Activated CD4-positive, CD25-positive, alpha-beta regulatory T cell treated with anti-CD3 and anti-CD28 coated beads, Interleukin-2, amount 50 U/mL, for 24 hours (primary cell): ENCODE data around the gene TDRD1.
A peak's percentile ranks its signal among the peaks of the same experiment; 100 is the strongest.

ENCODE experiments used
- ATAC-seq, 2 donors: fragments of 150-1000 bp; cut with Tn5 transposase; one replicate each; pipeline ENCODE4 v1.10.0; 2021; ENCODE audit warnings: mild to moderate bottlenecking in 1 of 2, moderate library complexity in 1 of 2

TDRD1 gene

DNA sequence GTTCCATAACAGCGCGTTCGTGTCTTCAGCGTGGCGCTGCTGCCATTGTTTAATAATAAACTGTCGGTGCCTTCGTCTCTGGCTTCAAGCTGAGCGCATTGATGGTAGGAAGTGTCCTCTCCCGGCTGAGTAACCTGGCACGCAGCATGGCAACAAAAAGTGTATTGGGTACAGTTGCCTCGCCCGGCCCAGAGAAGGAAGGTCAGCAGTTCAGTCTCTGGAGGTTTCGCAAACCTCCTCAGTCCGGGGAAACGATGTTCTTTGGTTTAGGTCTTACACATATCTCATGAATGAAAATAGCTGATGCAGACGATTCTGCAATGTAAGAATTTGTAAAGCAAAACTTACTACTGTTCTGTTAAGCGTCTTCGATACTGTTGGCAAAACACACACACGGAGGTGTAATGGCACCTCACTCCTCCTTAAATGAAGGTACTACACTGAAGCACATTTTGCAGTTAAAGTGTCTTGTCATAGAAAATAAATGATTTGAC is 4.4 kb upstream of the TDRD1 start:
- ATAC-seq: no peak

DNA sequence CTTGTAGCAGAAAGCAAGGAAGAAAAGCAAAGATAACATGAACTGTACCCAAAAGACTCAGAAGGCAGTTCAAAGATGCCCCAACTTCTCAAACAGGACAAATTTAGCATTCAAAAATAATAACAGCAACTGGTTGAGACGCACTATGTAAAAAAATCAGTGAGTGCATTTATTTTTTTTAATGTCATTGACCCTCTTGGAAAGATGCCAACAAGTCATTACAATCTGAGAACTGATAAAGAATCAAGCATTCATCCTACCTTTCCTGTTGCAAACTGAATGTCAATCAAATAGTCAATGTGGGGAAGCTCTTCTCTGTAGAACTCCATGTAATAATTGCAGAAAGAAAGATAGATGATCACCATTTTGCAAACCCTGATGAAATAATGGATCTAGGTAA is 3.5 kb upstream of the TDRD1 start:
- ATAC-seq: no peak

DNA sequence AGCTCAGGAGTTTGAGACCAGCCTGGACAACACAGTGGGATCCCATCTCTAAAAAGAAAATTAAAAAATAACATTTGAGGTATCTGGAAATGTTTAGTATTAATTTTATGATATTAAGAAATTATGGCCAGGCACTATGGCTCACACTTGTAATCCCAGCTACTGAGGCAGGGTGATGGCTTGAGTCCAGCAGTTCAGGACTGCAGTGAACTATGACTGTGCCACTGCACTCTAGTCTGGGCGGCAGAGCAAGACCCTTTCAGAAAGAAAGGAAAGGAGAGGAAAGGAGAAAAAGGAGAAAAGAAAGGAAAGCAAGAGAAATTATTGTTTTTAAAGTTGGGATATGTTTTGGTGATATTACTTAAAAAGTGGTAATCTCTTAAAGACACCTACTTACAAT is 2.6 kb upstream of the TDRD1 start:
- ATAC-seq: no peak

DNA sequence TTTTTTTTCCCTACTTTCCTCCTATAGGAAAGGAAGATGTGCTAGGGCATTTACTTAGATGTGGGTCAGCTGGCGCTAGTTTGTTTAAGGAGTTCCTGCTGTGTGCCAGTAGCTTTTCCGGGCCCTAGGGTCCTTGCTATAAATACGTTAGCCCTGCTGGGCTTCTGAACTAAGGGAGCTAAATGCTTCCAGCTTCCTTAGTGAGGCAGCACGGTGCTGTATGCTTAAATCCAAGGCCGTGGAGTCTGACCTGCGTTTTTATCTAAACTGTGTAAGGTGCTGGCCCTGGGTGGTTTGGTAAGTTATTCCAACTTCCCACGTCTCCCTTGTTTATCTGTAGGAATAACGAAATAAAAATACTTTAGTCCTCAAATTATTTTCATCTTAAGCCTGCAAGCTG is 594 bp downstream of the TDRD1 start:
- ATAC-seq: no peak

DNA sequence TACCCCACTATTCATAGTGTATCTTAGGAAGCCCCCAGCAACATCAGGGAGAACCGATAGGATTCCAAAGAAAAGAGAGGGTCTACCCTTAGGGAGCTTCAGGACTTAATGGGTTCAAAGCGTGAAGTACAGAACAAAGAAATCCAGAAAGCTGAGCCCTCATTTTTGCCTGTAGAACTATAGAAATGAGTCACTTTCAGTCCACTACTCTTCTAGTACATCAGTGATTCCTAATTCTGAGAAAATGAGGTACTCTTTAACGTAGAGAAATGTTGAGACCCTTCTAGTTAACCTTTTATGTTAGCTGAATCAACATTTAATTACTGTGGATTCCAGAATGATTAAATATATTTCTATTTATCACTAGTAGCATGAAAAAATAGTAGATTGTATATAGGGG is 1.8 kb downstream of the TDRD1 start:
- ATAC-seq: no peak

DNA sequence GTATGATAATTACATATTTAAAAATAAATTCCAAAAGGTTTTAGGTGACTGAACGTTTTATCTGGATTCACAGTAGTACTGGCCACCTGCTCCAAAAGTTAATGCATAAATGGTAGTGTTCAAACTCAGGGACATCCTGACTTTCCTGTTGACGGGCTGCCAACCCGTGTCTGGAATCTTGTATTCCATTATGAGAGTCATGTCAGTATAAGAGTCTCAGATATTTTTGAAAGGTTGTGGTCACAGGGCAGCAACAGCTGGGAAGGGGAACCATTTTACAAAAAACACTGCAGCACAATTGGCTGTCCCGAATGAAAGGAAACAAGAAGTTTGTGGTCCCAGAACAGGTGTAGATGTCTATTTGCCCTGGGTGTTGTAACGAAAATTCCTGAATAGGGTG is 2.8 kb downstream of the TDRD1 start:
- ATAC-seq: no peak

DNA sequence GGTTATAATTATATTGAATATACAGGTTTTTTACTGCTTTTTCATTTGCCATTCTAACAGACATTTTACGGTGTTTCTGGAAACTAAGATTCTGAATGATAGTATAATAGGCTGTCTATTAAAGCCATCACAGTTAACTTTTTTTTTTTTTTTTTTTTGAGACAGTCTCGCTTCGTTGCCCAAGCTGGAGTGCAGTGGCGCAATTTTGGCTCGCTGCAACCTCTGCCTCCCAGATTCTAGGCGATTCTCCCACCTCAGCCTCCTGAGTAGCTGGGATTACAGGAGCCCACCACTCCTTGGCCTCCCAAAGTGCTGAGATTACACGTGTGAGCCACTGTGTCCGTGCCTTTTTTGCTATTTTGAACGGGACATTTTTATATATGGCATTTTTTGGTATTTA is 4.4 kb downstream of the TDRD1 start:
- no peak for ATAC-seq

DNA sequence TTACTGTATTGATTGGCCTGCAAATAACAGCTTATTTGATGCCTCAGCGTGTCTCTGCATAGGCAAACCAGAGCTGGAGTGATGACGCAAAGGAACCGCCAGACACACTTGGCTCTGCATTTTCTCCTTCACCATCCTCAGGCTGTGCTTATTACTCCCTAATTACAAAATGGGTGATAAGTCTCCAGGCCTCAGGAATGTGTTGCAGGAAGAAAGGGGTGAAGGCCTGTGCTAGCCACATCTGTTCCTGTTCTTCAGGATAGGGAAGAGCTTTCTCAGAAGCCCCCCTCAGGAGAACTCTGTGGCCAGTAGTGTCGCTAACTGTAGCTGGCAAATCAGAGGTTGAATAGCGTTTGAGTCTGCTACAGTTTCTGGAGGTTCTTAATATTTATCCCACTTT is 5.1 kb downstream of the TDRD1 start:
- no peak for ATAC-seq

DNA sequence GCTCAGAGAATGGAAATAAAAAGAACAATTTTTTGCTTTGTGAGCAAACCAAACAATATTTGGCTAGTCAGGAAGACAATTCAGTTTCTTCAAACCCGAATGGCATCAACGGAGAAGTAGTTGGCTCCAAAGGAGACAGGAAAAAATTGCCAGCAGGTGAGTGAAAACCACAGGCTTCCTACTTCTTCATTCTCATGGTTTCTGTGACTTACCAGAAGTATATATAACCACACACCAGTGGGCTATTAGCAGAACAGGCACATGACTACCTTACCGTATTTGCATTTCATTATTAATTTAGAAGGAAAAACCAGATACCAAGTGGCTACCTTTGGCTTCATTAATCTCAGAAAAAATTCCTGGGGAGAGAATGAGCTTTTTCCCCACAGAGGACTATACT is 8.8 kb downstream of the TDRD1 start:
- no peak for ATAC-seq

DNA sequence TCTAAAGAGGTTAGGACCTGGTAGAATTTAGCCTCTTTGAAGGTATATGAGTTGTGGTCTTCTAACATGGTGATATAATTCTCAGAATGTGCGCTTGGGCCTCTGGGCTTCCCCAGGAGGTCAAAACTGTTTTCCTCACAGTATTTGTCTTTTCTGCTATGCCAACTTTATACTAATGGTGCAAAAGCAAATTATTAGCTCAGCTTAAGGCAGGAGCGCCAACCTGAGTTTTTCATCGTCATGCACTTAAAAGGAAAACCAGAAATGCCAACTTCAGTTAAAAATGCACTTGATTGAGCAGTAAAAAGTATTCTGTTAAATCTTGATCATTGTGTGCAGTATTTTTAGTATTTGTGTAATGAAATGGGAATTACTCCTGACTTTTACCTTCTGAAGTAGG is 9.7 kb downstream of the TDRD1 start:
- no peak for ATAC-seq

DNA sequence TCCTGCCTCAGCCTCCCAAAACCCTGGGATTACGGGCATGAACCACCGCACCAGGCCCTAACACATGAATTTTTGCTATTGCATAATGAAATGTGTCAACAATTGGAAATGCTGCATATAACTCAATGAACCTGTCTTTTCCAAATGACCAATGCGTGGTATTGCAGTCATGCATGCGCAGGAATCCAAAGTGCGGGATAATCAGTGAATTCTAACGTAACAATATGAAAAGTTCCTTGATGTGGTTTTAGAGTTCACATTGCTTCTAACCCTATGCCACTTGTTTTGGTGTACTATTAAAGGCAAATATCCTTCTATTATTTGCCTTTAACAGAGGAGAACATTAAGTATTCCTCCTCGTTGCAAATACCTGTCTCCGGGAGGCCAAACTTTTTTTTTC is 10.5 kb downstream of the TDRD1 start:
- no peak for ATAC-seq

DNA sequence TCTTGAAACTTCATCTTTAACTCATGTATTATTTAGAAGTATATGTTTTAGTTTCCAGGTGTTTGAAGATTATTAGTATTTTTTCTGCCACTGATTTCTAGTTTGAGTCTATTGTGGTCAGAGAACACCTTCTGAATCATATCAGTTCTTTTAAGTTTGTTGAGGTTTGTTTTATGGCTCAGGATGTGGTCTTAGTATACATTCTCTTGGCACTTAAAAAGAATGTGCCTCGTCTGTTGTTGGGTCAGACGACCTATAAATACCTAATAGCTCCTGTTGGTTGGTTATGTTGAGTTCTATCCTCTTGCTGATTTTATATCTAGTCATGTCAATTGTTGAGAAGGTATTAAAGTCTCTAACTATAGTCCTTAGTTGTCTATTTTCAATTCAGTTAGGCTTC is 15.9 kb downstream of the TDRD1 start:
- peak in 1 of 2 donors; percentile 21 for ATAC-seq

DNA sequence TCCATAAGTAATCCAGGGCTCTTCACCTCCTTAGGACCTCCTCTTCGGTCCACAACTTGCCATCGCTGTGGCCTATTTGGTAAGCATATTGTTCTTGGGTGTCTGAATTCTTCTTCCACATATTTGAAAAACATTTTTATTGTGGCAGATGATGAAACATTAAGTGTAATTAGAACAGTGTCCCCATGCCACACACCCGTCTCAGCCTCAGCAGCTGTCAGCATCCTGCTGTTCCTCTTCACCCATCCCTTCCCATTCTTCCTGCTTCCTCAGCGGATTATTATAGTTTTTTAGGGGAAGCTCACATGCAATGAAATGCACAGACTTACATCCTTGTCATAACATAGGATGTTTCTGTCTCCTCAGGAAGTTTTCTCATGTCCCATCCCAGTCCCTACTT is 20.1 kb downstream of the TDRD1 start:
- ATAC-seq: no peak

DNA sequence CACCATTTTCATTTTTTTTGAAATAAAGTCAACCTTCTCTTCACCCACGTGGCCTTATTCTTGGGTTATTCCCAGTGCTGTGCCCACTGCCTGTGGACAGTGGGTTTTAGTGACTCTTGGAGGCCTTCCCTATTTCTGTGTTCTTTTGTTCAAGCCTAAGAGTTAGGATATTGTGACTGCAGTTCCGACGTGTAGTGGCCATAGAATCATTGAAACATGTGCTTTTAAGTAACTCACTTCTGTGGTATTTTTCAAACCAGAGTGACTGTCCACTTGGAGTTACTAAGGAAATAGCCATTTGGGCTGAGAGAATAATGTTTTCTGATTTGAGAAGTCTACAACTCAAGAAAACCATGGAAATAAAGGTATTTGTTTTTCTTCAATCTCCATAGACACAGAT is 23.7 kb downstream of the TDRD1 start:
- no peak for ATAC-seq

DNA sequence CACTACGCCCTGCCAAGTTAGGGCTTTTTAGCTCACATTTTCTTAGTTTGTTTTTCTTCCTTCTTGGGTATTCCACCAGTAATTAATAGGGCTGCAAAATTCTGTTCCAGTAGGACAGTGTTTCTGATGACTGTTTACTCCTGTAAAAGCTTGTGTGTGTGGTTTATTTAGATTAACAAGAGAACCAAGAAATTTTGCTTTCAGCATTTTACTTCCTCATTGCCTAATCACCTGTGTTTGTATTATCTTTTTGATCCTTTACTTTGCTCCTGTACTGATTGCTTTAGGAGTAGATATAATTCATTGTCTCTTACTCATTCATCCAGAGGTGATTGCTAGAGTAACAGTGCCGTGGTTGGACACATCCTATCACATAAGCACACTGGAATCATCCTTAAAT is 27.7 kb downstream of the TDRD1 start:
- ATAC-seq: no peak

DNA sequence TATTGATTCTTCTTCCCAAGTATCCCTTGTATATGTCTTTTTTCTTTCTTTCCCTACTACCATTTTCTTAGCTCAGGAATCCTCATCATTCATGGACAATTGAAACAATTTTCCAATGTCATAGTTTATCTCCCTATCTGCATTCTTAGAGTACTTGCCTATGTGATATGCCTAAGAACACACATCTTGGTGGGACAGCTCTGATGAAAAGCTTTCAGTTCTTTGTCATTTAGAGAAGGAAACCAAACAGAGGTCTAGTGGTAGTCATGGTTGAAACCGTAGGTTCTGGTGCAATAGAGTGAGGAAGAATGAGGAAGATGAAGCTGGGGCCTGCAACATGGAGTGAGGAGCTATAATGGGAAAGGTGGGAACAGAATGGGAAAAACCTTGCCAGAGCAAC is 28.2 kb downstream of the TDRD1 start:
- no peak for ATAC-seq

DNA sequence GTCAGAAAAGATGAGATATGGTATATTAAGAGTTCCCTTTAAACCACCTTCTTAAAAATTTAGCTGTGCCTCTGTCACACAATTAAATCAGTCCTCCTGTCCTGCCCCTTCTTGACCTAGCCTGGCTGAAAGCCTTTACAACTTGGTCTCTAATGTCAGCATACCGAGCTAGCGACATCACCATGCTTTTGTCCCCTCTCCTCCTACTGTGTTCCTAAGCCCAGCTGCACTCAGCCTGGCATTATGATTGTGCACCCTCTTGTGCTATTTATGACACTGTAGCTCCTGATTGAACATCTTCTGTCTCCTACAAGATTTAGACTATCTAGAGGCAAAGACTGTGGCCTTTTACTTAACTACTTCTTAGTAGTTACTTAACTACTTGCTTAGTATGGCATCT is 29.2 kb downstream of the TDRD1 start:
- no peak for ATAC-seq

DNA sequence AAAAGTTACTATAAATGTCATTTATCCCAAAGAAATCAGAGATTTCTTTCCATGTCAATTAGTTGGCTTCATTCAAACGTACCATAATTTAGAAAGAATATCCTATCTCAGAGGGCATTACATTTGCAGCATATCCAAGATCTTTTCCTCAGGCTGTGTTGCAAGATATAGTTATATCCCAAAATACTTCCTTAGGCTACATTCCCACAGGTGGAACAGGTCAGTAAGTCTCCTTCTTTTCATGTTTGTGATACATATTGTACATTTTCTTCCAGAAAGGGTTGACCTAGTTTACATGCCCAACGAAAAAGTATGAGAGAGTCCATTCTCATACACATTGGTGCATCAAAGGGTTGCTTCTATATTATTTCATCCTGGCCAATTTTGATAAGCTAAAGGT is 33.0 kb downstream of the TDRD1 start:
- ATAC-seq: no peak

DNA sequence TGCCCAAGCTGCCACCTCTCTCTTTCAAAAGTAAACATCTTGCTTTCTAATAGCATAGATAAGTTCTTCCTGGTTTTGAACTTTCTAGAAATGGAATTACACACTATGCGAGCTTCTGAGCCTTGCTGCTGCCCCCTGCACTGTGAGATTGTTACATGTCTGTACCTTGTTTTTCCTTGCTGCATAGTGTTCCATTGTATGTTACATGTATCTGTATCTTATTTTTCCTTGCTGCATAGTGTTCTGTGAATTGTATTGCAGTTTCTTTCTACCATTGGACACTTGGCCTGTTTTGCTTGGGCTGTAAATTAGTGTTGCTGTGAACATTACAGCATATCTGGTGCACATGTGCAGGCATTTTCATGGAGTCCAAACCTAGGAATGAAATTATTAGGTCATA is 35.9 kb downstream of the TDRD1 start:
- no peak for ATAC-seq

DNA sequence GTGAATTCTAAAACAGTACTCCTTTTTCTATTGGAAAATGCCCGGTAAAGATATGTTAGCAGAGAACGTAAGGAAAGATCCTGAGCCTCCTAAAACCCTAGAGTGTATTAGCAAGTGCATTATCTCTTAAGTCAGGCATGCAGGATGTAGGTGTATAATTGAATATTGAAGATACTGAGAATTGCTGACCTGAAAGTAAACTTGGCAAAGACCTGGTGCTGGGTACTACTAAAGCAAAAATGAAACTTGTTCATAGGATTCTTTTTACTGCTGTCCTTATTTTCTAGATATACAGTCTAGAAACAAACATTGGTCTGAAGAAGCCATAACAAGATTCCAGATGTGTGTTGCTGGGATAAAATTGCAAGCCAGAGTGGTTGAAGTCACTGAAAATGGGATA is 41.1 kb downstream of the TDRD1 start:
- no peak for ATAC-seq

DNA sequence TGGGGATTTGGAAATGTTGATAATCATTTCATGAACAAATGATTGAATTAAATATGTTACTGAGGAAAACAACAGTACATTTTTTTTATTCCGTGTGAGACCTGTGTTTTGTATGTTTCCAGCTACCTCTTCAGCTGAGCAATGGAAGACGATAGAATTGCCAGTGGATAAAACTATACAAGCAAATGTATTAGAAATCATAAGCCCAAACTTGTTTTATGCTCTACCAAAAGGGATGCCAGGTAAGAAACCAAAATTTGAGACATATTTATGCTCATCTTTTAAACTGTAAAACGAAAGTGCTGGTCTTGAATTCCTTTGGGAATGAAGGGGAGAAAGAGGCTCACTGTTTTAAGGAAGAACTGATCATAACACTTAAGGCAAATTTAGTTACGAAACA is 42.1 kb downstream of the TDRD1 start:
- ATAC-seq: no peak

DNA sequence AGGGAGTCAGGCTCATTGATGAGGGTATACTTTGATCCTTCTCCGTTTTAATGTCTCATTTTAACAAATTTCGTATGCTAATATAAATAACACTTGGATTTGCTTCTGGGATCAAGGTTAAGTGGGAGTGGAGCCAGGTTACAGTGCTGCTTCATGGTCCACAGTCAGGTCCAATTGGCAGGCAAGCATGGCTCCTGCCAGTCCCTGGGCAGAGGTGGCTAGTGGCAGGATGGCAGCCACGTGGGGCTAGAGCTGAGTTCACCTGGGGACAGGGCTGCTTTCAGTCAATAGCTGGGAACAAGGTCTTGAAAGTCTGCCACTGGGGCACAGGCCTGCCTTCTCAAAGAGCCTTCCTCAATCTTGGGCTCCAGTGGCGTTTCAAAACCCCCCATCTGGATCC is 43.9 kb downstream of the TDRD1 start:
- ATAC-seq: no peak

DNA sequence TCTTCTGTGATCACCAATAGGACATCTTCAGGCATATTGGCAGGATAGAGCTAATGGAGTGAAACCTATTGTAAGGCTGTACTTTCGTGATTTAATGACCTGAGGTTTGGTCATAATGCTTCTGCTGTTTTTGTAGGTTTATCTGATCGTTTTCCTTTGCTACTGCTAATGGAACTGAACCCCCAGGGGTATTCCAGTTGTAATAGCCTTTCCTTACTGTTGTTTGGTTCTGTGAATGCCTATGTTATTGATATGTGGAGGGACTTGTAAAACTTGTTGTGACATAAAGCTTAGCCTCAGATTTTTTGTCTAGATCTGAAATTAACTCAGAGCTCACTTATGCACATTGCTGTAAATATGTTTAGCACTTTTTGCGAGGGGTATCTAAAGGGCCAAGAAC is 49.0 kb downstream of the TDRD1 start:
- no peak for ATAC-seq

DNA sequence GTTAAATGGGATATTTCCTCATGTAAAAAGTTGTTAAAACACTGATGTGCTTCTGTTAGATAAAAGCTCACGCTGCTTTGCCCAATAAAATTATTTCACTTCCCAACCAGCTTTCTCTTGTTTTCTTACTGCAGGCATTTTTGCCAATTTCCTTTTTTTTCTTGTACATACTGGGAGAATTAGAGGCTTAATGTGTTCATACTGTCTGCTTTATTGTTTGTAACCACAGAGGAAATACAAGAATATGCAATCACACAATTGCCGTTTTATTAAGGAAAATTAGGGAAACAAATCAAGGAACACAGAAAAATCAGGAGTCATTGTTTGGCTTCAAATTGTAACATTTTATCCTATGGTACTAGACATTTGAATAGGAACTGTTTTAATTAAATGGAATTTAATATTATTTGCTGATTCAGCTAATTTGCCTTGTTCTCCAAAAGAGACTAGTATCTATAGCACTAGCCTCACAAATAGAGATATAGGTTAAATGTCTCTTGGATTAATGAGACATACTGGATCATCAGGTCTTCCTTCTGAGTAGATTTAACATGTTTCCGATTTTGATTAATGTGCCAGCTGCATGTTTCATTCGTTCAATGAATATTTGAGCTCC is 53.5 kb downstream of the TDRD1 start:
- ATAC-seq: no peak

DNA sequence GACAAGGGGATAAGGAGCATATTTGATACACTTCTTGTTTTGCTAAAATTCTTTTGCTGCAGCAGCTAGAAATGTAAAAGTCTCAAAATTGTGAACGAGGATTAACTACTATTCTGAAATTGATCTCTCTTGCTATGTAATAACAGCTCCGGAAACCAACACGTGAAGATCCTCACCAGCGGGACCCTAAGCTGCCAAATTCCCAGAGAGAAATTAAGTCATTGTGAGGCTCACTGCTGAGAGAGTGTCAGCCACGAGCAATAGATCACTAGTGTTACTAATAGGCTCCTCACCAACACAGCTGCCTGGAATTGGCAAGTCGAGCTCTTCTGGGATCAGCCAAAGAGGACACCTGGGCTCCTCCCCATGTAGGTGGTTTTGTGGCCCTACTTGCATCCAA is 54.3 kb downstream of the TDRD1 start:
- ATAC-seq: no peak

DNA sequence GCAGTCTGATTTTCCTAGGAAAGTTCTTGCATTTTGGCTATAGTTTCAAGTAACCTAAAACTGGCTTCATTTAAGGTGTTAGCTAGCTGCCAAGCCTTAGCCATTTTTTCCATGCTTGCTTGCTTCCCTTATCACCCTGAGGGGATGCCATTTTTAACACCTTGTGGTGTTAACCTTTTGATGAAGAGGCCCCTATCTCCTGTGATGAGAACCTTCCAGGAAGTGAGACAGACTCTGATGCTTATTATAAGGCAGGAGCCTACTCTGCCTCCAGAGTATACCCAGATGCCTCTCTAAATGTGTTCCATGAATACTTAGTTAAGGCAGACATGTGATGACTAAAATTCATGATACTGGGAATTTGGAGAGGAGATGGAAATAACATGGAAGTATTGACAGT is 55.0 kb downstream of the TDRD1 start:
- ATAC-seq: no peak
